HEK293 (cell line): ENCODE data around the gene CHRM3.

ENCODE experiments used
- MYNN ChIP-seq: fragments of 450-650 bp; formaldehyde crosslinking; IDR thresholded peaks from 2 replicates; pipeline ENCODE4 v1.5.1; 2016; ENCODE audit warnings: missing biosample characterization, missing genetic modification characterization, borderline replicate concordance
- ZNF114 ChIP-seq: fragments of 450-650 bp; formaldehyde crosslinking; IDR thresholded peaks from 2 replicates; pipeline ENCODE4 v1.5.0; 2017; ENCODE audit warnings: missing biosample characterization, missing genetic modification characterization
- ZNF514 ChIP-seq: fragments of 450-650 bp; formaldehyde crosslinking; IDR thresholded peaks from 2 replicates; pipeline ENCODE4 v1.5.1; 2016; ENCODE audit warnings: missing biosample characterization, missing genetic modification characterization
- TF ChIP-seq, protein P1 (sequence below): fragments of 450-650 bp; formaldehyde crosslinking; IDR thresholded peaks from 2 replicates; pipeline ENCODE4 v1.5.1; 2016; ENCODE audit warnings: missing biosample characterization, missing genetic modification characterization, low read depth
- TF ChIP-seq, protein P2 (sequence below): fragments of 450-650 bp; formaldehyde crosslinking; IDR thresholded peaks from 2 replicates; pipeline ENCODE4 v1.5.1; 2016; ENCODE audit warnings: missing biosample characterization, missing genetic modification characterization

CHRM3 gene

GRCh38 chr1:239434181-239434580, 47.8 kb downstream of the CHRM3 start (continued):
- TF ChIP-seq, protein P1, sequence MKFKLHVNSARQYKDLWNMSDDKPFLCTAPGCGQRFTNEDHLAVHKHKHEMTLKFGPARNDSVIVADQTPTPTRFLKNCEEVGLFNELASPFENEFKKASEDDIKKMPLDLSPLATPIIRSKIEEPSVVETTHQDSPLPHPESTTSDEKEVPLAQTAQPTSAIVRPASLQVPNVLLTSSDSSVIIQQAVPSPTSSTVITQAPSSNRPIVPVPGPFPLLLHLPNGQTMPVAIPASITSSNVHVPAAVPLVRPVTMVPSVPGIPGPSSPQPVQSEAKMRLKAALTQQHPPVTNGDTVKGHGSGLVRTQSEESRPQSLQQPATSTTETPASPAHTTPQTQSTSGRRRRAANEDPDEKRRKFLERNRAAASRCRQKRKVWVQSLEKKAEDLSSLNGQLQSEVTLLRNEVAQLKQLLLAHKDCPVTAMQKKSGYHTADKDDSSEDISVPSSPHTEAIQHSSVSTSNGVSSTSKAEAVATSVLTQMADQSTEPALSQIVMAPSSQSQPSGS (tag by site-specific recombination): no peak
- TF ChIP-seq ZNF514 (tag by site-specific recombination) (no peak), ZNF114 (tag by site-specific recombination) (no peak), MYNN (no peak)
- TF ChIP-seq, protein P2, sequence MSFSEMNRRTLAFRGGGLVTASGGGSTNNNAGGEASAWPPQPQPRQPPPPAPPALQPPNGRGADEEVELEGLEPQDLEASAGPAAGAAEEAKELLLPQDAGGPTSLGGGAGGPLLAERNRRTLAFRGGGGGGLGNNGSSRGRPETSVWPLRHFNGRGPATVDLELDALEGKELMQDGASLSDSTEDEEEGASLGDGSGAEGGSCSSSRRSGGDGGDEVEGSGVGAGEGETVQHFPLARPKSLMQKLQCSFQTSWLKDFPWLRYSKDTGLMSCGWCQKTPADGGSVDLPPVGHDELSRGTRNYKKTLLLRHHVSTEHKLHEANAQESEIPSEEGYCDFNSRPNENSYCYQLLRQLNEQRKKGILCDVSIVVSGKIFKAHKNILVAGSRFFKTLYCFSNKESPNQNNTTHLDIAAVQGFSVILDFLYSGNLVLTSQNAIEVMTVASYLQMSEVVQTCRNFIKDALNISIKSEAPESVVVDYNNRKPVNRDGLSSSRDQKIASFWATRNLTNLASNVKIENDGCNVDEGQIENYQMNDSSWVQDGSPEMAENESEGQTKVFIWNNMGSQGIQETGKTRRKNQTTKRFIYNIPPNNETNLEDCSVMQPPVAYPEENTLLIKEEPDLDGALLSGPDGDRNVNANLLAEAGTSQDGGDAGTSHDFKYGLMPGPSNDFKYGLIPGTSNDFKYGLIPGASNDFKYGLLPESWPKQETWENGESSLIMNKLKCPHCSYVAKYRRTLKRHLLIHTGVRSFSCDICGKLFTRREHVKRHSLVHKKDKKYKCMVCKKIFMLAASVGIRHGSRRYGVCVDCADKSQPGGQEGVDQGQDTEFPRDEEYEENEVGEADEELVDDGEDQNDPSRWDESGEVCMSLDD (tag by site-specific recombination): no peak
